ENCODE measurements around the gene PAX6.

The PAX6 gene

DNA sequence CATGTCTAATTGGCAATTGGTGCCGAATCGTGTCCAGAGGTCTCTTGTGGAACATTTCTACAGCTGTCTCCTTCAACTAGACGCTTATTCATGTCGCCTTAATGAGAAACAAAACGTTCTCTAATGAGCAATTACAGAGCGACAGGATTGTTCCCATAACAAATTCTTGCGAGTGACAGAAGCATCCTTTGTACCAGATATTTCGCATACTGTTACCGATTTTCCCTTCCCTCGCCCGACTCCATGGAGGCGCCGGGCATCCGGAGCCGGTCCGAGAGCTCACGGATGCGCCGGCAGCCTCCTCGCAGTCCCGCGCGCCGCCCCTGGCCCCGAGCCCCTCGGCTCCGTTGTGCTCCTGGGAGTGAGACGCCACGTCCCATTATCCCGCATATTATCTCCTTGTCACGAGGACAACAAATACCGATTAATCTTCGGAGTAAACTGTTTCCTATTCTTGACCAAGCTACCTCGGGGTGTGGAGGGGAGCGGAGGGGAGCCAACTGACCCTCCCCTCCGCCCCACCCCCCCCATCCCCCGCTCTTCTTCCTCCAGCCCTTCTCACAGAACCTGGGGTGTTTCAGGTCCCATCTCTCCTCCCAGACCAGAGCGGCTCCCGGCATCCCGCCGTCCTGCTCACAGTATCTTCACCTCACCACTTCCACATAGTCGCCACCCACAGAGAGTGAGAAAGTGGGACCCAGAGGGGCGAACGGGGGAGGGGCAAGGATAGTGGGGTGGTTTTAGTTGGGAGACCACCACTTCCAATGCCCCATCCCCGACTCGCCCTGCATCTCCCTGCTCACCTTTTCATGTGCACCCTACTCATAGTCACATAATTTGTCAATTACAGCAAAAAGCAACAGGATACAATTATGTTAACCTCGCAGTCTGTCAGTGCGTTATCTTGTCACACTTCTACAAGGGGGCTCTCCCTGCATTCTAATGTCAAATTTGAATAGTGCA lies 11.4 kb downstream of the PAX6 start:
- no peak for DNase-seq

DNA sequence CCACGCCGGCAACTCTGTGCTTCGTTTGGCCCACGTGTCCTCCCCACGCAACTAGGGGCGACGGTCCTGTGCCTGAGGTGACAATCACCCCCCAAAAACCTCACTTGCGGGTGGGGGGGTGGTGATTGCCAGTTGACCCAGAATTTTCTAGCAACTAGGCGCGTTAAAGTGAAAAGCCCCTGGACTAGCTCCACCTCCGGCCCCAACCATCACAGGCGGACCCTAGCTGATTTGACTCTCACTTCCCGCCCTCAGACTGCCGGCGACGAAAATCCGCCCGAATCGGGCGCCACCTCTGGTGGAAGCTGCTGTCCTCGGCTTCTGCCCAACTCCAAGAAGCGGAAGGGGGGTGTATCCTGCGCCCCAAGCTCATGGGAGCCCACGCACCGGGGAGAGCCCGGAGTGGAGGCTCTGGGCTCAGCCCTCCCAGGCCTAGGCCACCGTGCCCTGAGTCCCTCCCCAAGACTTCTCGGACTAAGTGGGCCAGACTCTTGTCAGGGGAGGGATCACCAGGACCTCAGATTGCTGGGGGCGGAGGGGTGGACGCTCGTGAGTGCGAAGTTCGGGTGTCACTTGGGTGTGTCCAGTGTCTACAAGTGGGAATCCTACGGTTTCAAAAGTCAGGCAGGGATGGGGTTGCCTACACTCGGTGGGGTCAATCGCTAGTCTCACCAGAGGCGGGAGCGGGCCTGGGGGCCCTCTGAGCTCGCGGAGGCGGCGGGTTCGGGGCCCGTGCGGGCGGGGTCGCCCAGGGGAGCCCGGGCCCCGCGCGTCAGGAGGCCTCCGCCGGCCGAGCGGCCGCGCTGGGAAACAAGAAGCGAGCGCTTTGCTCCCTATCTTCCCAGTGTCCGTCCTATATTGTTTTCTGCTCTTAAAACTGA lies 12.3 kb downstream of the PAX6 start:
- peak in 1 of 56 donors; percentile 22 for DNase-seq

DNA sequence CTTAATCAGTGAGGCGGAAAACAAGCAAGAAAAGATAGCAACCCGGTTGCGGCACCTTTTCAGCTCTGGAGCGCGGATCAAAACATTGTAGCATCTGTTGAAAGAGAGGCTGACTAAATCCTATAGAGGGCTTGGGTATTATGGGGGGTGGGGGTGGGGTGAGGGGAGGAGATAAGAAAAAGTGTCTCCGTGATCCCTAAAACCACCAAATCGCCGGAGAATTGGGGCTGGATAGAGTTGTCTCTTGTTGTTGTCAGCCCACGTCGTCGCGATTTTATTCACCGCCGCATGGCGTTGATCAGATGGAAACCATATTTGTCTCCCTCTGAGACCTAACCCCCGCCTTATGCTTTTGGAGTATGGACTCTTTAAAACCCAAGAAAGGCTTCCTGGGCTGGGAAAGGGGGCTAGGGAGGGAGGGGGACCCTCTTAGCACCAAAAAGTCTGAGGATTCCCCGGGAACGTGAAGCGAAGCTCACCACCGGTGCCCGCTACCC lies 13.0 kb downstream of the PAX6 start:
- DNase-seq = no peak

DNA sequence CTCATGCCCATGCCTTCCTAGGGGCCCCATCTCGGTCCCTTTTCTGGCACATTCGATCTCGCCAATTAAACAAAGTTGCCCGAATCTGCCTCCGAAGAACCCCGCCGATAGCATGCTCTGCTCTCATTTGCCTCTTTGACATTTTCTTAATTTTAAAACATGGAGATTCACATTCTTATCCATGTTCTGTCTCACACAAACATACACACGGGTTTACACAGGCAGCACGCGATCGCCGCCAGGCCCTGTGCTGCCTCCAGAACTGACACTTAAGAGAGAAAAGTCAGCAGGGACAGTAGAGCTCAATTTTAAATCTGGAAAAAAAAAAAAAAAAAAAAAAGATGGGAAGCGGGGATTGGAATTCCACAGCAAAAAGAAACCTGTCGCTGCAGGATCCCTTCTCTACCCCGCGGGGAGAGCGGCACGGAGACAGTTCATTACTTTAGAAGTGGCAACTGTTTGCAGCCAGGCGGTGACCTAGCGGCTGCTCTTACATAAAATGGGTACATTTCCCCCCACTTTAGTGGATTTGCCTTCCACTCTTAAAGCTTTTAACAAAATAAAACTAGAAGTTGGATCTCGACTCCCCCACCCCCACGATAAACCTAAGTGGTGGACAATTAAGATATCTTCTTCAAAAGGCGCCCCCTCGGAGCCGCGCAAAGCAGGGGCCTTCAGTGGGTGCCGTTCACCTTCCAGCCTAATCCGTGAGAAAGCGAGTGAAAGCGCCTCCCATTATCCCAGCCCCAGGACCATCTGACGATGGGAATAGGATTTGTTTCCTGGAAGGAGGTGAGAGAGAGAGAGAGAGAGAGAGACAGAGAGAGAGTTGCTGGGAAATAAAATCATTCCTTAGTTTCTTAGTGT lies 13.7 kb downstream of the PAX6 start:
- DNase-seq = no peak

DNA sequence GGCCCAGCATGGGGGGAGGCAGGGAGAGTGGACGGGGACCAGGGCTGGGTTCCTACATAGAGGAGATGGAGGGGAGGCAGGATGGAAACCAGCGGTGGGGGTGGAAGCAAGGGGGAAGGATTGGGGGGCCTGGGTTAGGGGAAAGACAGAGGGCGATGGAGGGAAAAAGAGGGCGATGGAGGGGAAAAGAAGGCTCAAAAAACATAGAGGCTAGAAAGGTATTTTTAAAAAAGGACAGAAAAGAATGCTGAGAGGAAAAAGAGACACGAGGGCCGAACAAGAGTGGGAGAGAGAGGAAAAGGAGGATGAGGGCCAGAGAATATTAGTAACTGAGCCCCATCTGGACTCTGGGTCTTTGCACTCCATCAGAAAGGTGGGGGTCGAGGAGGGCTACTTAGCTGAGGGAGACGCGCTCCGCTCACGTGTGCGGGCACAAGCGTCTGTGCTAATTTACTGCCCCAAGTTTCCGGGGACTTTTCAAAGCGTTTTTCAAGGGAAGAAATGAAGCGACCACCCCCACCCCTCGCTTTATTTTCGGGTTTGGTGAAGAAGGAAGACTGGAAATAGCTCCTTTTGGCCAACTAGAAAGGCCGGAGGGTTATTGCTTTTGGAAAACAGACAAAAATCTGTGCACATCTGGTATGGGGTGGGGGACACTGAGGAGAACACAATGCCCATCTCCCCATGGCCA lies 14.5 kb downstream of the PAX6 start:
- DNase-seq = no peak

DNA sequence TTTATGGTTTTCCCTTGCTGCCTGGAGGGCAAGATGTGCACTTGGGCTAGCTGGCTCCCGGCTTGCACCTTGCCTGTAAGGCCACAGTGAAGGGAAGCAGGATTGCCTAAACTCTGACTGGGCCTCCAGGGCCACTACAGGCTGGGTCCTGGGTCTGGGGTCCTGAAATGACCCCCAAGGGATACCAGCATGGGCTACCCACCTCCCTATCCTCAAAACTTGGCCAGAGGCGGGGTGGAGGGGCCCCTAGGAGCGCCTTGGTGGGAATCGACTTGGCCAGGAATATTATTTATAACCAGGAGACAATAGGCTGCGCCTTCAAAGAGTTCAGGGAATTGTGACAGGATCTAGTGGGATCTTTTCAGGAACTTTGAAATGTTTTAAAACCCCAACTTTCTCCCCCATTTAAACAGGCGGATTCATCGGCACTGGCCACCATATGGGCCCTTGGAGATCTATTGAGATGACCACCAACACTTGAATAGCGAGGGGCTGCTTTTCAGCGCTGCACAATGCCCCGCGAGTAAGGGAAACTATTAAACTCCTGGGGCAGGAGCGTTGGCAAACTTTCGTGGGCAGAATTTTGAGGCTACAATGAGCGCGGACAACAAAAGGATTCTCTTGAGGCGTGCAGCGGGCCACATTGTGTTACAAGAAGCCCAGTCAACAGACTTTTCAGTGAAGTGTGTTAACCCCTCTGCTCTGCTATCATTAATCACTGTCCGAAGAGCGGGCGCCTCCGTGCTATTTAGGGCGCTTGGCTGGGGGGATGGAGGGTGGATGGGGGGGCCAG lies 15.2 kb downstream of the PAX6 start:
- DNase-seq = no peak

DNA sequence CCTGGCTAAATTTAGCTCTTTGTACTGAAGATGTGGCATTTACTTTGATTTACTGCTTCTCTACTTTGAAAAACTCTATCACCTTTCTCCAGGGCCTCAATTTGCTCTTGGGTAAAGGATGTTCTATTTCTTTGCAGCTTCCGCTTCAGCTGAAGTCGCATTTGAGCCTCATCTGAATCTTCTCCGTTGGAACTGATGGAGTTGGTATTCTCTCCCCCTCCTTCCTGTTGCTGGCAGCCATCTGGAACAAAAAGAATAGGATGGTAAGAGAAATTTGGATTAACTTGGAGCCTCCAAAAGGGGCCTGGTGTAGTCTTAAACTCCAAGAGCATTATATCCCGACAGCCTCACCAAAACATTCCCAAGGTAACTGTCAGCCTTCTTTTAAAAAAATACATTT lies 16.6 kb downstream of the PAX6 start:
- no peak for DNase-seq

DNA sequence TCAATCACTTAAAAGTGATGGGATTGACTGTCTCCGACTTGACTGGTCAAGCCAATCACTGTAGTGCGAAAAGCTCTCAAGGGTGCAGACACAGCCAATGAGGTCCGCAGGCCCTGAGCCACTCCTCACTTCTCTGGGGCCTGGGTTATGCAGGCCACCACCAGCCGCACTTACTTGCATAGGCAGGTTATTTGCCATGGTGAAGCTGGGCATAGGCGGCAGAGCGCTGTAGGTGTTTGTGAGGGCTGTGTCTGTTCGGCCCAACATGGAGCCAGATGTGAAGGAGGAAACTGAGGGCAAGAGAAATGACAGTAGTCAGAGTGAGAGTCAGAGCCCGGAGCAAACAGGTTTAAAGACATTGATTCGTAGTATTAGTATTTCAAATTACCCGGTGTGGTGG lies 17.9 kb downstream of the PAX6 start:
- DNase-seq = no peak

DNA sequence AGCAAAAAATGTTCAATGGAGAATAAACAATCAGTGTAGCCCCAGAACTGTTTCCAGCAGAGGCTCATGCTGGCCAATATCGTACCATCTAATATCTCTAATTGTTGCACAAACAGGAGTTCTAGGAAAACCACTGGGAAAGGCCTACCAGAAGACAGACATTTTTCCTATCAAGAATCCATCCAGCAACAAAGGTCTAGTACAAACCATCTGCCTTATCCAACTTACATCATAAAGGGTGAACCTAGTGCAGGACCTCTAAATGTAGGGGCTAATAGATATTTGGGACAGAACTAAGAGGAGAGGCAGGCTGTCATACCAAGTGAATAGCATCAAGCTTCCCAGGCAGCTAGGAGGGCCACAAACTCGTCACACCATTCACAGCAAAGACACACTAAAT lies 18.7 kb downstream of the PAX6 start:
- no peak for DNase-seq

DNA sequence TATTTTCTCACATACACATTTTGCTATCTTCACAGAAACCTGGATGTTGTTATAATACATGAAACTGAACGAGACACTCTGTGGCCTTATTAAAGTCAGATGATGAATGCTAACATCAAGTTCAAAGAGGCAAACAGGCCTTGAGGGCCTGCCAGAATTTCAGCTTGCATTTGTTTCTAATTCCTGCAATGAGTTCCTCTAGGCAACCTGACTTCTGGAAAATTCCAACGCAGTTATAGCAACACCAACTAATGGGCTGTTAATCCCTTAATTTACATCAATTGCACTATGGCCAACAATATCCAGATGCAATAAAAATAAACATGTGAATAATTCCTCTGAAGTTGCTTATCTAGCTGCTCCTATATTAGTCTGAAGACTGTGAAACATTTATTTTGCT lies 19.1 kb downstream of the PAX6 start:
- no peak for DNase-seq

DNA sequence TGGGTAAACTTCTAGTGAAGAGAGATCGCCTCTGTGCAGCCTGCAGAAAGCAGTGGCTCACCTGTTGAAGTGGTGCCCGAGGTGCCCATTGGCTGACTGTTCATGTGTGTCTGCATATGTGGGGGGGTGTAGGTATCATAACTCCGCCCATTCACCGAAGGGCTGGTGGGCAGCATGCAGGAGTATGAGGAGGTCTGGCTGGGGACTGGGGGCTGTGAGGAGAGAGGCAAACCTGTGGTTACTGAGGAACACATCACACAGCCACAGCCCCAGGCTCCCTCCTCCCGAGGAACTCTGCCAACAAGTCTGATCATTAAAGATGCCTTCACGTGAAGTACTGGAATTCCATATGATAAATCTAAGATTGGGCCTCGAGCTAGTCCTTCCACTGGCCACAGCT lies 20.5 kb downstream of the PAX6 start:
- DNase-seq = no peak

DNA sequence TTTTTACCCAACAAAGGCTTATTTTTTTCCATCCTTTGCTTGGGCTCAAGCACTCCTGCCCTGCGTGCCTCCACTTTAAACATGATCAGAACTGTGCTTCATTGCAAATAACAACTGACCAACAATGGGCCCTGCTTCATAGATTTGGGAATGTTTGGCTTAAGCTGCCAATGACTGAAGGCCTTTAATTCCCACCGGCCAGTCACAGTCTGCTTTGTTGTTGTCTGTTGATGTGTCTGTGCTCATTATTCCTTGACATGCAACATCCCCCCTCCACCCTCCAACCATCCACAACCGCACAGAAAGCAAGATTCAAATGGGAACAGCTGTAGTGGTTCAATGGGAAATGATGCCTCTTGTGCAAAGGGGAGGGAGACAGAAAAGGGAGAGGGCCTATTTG lies 23.0 kb downstream of the PAX6 start:
- DNase-seq = no peak

DNA sequence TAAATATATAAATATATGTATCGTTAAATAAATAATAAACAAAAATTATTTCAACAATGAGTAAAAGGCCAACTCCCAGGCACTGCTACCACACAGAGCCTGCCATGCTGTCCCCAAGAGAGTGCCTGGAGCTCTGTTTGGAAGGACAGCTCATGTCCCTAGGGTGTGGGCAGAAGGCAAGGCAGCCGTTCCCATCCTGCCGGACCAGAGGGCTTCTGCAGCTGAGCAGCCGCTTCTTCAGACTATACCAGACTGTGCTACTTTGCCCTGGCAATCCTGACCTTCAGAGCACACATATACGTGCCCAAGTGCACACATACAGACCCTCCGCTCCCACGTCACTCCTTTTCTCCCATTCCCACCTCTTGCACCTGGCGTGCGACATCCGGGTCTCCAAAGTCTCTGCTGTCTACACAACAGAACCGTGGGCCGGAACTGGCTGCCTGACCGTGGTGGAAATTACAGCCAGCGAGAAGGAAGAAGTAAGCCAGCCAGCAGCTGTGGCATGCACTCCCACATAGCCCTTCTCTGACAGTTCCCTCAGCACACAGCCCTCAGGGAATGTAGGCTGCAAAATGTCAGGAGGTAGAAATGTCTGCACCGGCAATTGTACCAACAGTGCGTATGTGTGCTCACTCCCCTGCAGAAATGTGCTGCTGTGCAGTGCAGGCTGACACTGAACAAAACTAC lies 24.0 kb downstream of the PAX6 start:
- DNase-seq = peak in 3 of 56 donors; percentile 16 to 32 (median 19)

DNA sequence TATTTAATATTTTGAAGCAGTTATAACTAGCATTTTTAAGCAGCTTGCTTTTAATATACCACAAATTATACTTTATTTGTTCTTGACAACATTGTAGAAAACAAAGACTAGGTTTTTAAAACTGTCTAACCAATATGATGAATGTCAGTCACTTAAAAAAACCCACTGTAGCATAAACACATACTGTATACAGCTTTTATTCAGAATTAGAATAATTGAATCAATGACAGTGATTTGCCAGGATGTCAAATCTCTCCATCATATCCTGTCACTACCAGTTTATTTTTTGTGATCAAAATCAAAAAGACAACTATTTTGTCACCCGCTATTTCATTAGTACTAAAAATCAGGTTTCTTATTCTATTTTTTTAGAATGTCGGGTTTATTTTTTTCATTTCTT lies 26.5 kb downstream of the PAX6 start:
- no peak for DNase-seq

DNA sequence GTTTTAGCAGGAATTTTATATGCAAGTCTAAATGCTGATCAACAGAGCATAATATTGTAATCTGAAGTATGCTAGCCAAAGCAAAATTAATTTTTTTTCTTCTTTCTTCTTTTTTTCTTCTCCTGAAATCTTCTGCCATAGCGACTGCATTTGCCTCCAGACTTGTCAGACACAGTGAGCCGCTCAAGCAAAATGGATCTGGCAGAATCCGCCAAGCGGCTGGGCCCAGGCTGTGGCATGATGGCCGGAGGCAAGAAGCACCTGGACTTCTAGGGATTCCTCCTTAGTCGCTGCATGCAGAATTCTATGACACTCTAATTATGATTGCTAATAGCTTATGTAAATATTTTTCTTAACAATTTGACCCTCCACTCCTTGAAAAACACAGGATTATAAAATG lies 27.9 kb downstream of the PAX6 start:
- no peak for DNase-seq

DNA sequence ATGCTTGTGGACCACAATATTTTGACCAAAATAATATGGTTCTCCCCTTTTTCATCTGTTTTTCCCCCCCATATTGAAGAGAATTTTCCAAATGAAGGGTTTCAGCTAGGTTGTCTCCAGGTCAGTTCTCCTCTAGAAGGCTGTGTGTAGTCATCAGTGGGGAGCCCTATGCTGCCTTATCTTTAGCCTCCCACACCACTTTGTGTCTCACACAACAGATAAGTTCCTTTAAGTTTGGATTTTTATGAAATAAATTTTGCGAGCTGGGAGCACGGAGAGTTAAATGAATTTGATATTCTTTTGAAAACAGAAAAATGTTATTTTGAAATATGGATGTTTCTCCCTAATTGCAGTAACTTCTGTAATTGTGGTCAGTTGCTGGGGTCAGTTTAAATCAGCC lies 28.9 kb downstream of the PAX6 start:
- DNase-seq = no peak

DNA sequence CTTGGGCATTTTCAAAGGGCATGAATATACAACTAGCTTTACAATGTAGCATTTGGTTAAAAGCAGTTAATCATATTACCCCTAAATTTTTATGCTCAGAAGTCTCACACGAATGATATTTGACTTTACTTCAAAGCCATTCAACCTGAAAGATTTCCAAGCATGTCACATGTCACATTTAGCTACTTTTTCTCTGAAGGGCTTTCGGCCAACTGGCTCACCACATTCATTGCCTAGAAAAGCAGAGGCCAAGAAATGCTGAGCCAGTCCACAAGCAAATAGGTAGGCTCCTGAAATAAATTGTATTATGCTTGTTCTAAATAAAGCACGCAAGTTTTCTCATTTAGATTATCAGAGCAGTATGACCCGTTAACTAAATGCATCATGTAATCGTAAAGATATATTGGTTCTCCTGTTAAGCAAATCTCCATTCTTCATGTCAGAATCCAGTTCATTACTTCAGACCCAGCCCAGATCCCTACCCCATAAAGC lies 30.6 kb downstream of the PAX6 start:
- no peak for DNase-seq

DNA sequence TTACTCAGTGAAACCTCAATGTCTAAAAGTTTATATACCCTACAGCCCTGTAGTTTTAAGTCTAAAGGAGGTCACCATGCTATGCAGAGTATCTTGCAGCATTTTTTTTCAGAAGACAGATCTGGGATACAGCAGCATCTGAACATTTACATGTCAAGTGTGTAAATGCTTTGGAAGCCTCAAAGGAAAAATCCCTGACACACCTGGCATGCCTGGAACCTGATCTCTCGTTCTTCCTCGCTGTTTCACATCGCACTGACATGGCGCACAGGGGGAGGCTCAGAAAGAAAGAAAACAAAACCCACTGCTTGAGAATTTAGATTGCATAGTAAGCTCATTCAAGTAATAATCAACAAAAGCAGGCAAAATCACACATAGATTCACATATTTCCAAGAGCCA lies 31.0 kb downstream of the PAX6 start:
- DNase-seq = no peak

DNA sequence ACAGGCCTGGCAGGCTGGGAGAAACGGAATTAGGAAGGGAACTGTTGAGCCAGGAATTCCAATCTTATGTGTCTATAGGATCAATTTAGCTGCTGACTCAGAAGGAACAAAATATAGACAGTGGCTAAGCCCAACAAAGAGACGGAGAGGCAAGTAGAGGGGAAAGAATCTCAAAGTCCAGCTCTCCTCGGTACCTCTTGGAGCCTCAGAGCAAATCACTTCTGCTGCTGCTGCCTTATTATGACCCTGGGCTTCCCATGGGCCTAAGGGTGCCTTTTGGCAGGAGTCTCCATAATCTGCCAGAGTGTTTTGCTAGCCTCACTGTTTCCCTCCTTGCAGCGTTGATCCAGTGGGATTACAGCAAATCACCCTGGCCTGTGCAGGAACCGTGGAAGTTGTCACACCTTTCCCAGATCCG lies 31.7 kb downstream of the PAX6 start:
- no peak for DNase-seq

Measured in nucleus accumbens (tissue), 56 donors.